Measurements from ENCODE around the gene PRRX2.

PRRX2 gene

GRCh38 chr9:129637102-129637501 lies 28.3 kb upstream of the PRRX2 start:
- TF ChIP-seq, protein P1, sequence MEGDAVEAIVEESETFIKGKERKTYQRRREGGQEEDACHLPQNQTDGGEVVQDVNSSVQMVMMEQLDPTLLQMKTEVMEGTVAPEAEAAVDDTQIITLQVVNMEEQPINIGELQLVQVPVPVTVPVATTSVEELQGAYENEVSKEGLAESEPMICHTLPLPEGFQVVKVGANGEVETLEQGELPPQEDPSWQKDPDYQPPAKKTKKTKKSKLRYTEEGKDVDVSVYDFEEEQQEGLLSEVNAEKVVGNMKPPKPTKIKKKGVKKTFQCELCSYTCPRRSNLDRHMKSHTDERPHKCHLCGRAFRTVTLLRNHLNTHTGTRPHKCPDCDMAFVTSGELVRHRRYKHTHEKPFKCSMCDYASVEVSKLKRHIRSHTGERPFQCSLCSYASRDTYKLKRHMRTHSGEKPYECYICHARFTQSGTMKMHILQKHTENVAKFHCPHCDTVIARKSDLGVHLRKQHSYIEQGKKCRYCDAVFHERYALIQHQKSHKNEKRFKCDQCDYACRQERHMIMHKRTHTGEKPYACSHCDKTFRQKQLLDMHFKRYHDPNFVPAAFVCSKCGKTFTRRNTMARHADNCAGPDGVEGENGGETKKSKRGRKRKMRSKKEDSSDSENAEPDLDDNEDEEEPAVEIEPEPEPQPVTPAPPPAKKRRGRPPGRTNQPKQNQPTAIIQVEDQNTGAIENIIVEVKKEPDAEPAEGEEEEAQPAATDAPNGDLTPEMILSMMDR (IDR thresholded peaks at IDR 0.05; ENCODE audit: low read depth, low read length), result no peak
- DNase-seq (ENCODE audit: extremely low read depth, low read depth), result no peak

- TF ChIP-seq, protein P1 (IDR thresholded peaks at IDR 0.05; ENCODE audit: low read depth, low read length), result no peak
- DNase-seq (ENCODE audit: extremely low read depth, low read depth), result no peak
Measured at GRCh38 chr9:129637673-129638439, 27.6 kb upstream of the PRRX2 start.

DNA sequence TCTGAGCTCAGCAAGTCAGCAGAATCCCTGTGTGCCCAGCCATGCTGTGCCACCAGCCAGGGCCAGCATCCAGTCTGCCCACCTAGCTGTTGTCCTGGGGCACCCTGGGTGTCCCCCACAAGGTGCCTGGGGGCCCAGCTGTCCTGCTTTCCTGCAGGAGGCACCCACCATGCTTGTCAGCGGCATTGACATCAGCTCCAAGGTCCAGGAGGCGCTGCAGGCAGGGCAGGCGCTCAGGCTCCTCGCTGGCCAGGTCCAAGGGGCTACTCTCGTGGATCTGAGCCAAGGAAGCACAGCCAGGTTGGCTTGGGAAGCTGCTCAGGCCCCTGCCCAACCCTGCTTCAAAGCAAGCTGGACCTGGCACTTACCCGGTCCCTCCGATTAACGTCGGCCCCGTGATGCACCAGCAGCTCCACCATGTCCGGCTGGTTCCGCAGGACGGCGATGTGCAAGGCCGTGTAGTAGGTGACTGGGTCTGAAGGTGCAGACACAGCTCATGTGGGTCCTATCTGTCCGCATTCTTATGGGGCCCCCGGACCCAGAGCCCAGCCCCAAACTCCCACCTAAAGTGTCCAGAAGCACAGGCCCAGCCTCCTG lies 26.3 kb upstream of the PRRX2 start:
- TF ChIP-seq, protein P1 (IDR thresholded peaks at IDR 0.05; ENCODE audit: low read depth, low read length), result no peak
- no peak for DNase-seq (ENCODE audit: extremely low read depth, low read depth)

DNA sequence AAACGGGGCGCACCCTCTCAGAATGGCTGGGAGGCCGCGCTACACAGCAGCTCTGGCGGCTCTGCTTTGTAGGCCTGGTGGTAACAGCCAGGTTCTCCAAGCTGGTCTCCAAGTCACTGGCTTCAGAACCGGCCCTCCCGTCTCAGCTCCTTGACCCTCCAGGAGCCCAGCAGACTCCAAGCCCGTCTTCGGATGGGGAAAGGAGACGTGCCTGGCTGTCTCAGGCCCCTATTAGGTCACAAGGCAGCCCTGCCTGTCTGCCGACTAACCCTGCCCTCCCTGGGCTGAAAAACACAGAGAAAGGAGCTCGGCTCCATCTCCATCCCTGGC lies 25.7 kb upstream of the PRRX2 start:
- TF ChIP-seq, protein P1 (IDR thresholded peaks at IDR 0.05; ENCODE audit: low read depth, low read length), result no peak
- DNase-seq (ENCODE audit: extremely low read depth, low read depth), result no peak

DNA sequence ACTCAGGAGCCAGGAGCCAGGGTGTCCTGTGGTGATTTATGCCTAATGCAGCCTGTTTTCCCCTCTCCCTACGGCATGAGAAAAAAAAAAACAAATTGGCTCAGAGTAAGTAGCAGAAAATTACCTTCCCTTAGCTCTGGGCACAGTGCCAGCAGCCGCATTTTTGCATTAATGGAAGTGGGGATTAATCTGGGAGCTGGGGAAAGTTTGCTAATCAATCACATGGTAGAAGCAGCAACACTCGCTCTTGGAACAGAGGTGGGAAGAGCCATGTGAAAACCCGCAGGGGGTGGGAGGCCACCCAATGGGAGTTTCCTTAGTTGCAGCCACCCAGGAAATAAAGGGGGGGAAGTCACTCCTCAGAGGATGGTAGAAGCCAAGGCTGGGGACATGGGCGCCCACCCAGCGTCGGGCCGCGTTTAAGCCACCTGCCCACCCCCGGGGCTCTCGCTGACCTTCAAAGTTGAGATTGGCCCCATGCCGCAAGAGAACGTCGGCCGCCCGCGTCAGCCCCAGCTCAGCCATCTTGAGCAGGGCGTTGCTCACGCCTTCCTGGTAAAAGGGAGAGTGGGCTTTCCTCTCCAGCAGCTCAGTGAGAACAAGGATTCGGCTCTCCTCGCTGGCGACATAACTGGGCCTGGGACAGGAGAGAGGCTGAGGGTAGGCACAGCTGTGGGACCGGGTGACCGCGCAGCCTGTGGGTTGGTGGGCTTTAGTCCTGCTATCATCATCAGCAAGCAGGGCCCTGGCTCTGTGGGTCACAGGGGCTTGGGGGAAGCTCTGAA lies 25.2 kb upstream of the PRRX2 start:
- TF ChIP-seq, protein P1 (IDR thresholded peaks at IDR 0.05; ENCODE audit: low read depth, low read length), result no peak
- DNase-seq (ENCODE audit: extremely low read depth, low read depth), result no peak

DNA sequence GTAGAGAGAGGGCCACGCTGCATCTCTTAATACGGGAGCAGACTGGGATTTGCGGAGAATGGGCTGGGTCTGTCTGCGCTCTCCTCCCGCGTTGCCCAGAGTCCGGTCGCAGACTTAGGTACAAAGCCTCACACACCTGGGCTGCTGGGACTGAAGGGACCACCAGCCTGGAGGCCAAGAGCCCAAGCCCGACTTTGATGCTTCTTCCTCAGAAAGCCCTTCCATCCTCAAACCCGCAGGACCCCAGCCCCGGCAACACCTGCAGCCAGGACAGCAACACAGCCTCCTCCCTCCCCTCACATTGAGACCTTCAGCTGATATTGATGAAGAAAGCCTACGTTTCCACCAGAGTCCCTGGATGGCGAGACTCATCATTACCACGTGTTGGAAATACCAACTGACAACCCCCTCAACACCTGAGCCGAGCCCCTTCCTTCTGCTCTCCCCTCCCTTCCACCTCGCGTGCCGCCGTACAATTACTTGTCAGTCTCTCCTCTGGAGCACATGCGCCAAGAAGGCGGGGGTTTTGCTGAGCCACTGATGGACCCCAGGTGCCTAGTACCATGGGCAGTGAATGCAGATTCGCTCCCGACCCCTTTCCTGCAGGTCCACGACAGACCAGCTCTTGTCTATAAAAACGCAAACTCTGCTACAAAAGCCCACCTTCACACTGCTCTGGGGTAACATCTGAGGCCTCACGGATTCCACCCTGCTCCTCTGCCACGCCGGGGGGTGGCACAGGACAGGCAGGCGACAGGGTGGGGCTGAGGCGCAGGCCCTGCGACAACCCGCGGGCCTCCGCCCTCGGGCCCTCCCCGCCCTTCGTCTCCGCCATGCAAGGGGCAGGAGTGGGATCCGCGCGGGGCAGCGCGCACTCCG lies 24.3 kb upstream of the PRRX2 start:
- TF ChIP-seq, protein P1 (IDR thresholded peaks at IDR 0.05; ENCODE audit: low read depth, low read length), result no peak

More for the DNA sequence above, 24.3 kb upstream of the PRRX2 start:
- DNase-seq (ENCODE audit: extremely low read depth, low read depth), result no peak
